D721Med (cell line): Measurements from ENCODE around the gene PHACTR2.

Source experiments
- DNase-seq: peaks from one replicate; pipeline ENCODE4 v3.0.0; 2011; ENCODE audit warnings: low spot score; ENCODE audit not compliant: insufficient read length
- FAIRE-seq: peaks from 2 replicates; lab custom pipeline; 2011; peaks lifted over from hg19 to GRCh38; lab: Jason Lieb, UNC
- TF ChIP-seq, protein P1 (sequence below): IDR thresholded peaks from 2 replicates; pipeline ENCODE4 v1.5.1; 2012; ENCODE audit warnings: mild to moderate bottlenecking, control low read depth; ENCODE audit not compliant: insufficient read depth; ENCODE audit errors: missing control alignments

The PHACTR2 gene

DNA sequence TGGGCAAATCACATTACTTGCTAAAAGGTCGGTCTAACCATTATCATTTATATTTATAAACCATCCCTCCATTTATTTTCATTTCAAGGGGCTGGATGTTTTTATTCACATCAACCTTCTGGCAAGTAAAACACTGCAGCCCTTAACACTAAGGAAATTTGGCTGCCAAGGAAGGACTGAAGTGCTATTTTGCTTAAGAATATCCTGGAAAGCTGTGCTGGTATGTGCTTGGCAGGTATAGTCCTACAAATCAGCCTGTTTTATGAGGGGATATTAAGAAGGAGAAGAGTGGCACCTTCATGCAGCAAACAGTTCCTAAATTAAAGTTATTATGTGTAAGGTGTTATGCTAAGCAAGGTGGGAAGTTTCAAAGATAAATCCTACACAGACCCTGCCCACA is 9.8 kb downstream of the PHACTR2 start:
- FAIRE-seq (no peak), DNase-seq (no peak)
- TF ChIP-seq, protein P1, sequence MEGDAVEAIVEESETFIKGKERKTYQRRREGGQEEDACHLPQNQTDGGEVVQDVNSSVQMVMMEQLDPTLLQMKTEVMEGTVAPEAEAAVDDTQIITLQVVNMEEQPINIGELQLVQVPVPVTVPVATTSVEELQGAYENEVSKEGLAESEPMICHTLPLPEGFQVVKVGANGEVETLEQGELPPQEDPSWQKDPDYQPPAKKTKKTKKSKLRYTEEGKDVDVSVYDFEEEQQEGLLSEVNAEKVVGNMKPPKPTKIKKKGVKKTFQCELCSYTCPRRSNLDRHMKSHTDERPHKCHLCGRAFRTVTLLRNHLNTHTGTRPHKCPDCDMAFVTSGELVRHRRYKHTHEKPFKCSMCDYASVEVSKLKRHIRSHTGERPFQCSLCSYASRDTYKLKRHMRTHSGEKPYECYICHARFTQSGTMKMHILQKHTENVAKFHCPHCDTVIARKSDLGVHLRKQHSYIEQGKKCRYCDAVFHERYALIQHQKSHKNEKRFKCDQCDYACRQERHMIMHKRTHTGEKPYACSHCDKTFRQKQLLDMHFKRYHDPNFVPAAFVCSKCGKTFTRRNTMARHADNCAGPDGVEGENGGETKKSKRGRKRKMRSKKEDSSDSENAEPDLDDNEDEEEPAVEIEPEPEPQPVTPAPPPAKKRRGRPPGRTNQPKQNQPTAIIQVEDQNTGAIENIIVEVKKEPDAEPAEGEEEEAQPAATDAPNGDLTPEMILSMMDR, result no peak

DNA sequence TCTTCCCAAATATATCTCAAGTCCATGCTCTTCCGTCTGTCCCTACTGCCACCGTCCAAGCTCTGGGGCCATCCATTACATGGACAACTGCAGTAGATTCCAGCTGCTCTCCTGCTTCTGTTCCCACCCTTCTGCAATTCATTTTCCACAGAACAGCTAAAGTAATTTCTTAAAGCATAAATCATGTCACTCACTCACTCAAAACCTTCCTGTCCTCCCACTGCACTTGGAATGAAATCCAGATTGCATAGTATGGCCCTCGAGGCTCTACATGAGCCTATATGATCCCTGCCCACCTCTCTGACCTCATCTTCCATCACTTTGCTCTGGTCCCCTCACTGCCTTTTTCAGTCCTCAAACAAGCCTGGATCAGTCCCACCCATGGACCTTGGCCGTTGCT is 10.9 kb downstream of the PHACTR2 start:
- DNase-seq (no peak), FAIRE-seq (no peak)
- TF ChIP-seq, protein P1, result no peak

DNA sequence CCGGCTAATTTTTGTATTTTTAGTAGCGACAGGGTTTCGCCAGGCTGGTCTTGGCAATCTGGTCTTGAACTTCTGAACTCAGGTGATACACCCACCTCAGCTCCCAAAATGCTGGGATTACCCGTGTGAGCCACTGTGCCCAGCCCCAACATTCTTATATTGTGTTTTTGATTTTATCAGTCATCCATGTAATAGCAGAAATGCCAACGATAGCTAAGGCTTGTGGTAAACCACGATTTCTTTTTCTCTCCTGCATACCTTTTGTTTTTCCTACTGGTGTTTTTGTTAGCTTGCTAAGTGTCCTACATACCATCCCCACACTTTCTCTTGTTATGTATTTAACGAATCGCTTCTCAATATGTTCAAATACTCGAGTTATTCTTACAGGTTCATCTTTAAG is 12.1 kb downstream of the PHACTR2 start:
- DNase-seq, result no peak
- FAIRE-seq, result no peak
- TF ChIP-seq, protein P1, result no peak

DNA sequence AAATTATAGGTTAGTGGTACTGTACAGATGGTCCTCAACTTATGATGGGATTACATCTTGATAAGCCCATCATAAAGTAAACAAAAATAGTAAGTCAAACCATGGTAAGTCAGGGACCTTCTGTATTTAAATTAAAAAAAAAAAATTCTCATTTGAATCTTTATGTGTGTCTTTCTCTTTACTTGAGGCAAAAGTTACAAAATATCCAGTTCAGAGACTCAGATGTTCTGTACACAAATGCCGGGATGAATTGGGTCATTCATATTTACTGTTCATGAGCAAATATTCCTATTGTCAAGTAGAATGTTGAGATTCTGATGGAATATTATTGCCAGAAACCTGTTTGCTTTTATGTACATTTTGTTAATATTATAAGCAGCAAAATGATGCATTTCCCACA is 13.4 kb downstream of the PHACTR2 start:
- TF ChIP-seq, protein P1, result no peak
- no peak for DNase-seq
- FAIRE-seq, result no peak

DNA sequence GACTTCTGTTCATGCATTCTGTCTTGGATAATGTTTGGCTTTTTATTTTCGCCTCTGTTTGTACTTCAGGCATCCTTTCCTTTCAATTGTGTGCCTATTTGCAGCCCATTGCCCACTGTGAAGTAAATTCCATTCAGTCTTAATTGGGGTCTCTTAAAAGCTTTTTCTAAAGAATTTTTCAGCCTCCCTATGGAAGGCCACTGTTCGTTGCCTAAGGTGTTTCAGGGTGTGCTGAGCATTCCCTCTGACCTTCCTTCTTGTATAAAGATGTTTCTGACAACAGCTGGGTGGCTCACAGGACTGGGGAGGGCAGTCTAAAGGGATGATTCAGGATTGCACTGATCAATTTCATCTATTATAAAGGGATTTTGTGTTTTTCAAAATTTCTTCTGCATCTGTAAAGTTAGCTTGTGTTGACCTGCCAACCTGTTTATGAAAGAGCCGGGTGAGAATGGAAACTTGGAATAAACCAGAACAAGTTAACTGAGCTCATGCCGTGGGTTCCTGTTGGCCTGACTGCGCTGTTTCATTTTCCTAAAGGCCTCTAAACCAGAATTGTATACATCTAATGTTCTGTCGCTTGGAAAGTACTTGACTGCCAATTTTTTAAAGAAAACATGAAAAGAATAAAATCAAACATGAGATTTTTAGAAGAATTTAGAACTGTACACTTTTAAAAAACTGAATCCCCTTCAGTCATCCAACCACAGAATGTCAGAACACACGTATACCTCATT is 14.3 kb downstream of the PHACTR2 start:
- DNase-seq (no peak), FAIRE-seq (no peak)
- TF ChIP-seq, protein P1, result no peak

DNA sequence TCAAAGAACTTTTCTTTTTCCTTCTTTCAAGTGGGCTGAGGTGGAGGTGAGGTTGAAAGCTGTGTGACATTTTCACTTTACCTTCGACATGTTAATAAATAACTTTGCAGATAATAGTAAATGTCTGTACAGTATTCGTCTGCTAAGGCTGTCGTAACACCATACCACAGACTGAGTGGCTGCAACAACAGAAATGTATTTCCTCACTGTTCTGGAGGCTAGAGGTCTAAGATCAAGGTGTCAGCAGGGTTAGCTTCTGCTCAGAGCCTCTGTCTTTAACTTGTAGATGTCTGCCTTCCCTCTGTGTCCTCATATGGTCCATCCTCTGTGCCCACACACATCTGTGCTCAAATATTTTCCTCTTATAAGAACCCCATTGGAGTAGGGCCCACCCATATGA is 14.9 kb downstream of the PHACTR2 start:
- DNase-seq (no peak), FAIRE-seq (no peak)
- TF ChIP-seq, protein P1, result no peak

DNA sequence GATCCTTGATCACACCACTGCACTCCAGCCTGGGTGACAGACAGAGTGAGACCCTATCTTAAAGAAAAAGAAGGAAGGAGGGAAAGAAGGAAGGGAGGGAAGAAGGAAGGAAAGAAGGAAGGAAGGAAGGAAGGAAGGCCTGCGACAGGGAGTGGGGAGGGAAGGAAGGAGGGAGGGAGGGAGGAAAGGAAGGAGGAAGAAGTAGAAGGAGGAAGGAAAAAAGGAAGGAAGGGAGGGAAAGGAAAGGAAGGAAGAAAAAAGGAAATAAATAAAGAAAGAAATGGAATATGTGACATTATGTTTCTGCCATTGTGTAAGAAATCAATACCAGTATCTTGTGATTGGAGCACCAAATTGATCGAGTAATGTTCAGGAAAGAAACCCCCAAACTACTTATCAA is 16.2 kb downstream of the PHACTR2 start:
- TF ChIP-seq, protein P1, result no peak
- FAIRE-seq, result no peak

More for the DNA sequence above, 16.2 kb downstream of the PHACTR2 start:
- DNase-seq, result no peak
